SK-N-SH (cell line): Measurements from ENCODE around the gene B4GALNT3. TPM values are rescaled to one million over a fixed set of nuclear protein-coding genes. Genes with fewer than 3 reads are reported as not detected.

ENCODE experiments used
- CTCF ChIA-PET: fragments of 300-600, 350-600 bp; formaldehyde crosslinking; extraction: SDS; loops from one replicate; lab custom pipeline; 2021; lab: Yijun Ruan, JAX
- POLR2A ChIA-PET: fragments of 350-600 bp; sonication (Branson Sonifier 250); formaldehyde crosslinking; extraction: SDS; loops from one replicate; lab custom pipeline; 2020; ENCODE audit warnings: antibody characterized with exemption, inconsistent platforms; lab: Yijun Ruan, JAX
- DNase-seq: peaks from one replicate; pipeline ENCODE4 v3.0.0; 2012
- H2AFZ ChIP-seq: fragments of 200-600 bp; sonication (generic); 2 replicates; pipeline ENCODE4 v1.8.1; 2016; ENCODE audit warnings: antibody characterized with exemption, mild to moderate bottlenecking, low read depth
- H3F3A ChIP-seq: fragments of 200-600 bp; sonication (generic); replicated peaks from 2 replicates; pipeline ENCODE3; 2016; ENCODE audit warnings: antibody characterized with exemption, mild to moderate bottlenecking; ENCODE audit not compliant: insufficient read depth
- H3K27ac ChIP-seq, 2 experiments: fragments of 200-500 bp in 1 of 2; fragments of 200-600 bp in 1 of 2; sonication (Bioruptor generic) in 1 of 2; sonication (generic), shearing (Covaris generic) in 1 of 2; 2 replicates each; pipeline versions ENCODE4 v1.5.1 to v1.6.1; 2014 to 2016; ENCODE audit warnings: low read depth in 2 of 2, inconsistent platforms in 1 of 2, low read length in 1 of 2, mild to moderate bottlenecking in 1 of 2, mixed read lengths in 1 of 2
- H3K27me3 ChIP-seq: fragments of 200-600 bp; sonication (generic), shearing (Covaris generic); 2 replicates; pipeline ENCODE4 v1.6.1; 2016; ENCODE audit warnings: mixed run types; ENCODE audit not compliant: insufficient read depth
- H3K36me3 ChIP-seq, 2 experiments: fragments of 200-500 bp in 1 of 2; fragments of 200-600 bp in 1 of 2; sonication (Bioruptor generic) in 1 of 2; sonication (generic) in 1 of 2; replicated peaks in 1 of 2; 2 replicates each; pipeline versions ENCODE3 to v1.5.1; 2014 to 2016; ENCODE audit warnings: low read length in 1 of 2, mild to moderate bottlenecking in 1 of 2; ENCODE audit not compliant: insufficient read depth in 2 of 2, control insufficient read depth in 1 of 2
- H3K4me1 ChIP-seq, 2 experiments: fragments of 200-500 bp in 1 of 2; fragments of 200-600 bp in 1 of 2; sonication (Bioruptor generic) in 1 of 2; sonication (generic), shearing (Covaris generic) in 1 of 2; 2 replicates each; pipeline versions ENCODE4 v1.5.1 to v1.6.1; 2014 to 2016; ENCODE audit warnings: low read depth in 1 of 2, low read length in 1 of 2, mixed run types in 1 of 2; ENCODE audit not compliant: insufficient read depth in 2 of 2, control insufficient read depth in 1 of 2
- H3K4me2 ChIP-seq: fragments of 200-600 bp; sonication (generic), shearing (Covaris generic); 2 replicates; pipeline ENCODE4 v1.6.1; 2017; ENCODE audit warnings: mixed run types
- H3K4me3 ChIP-seq, 2 experiments: fragments of 200-500 bp in 1 of 2; fragments of 200-600 bp in 1 of 2; sonication (Bioruptor generic) in 1 of 2; sonication (generic), shearing (Covaris generic) in 1 of 2; 2 replicates each; pipeline versions ENCODE4 v1.5.1 to v1.8.1; 2014 to 2016; ENCODE audit warnings: low read depth in 2 of 2, inconsistent platforms in 1 of 2, low read length in 1 of 2, mild to moderate bottlenecking in 1 of 2, mixed read lengths in 1 of 2, moderate library complexity in 1 of 2
- H3K79me2 ChIP-seq: fragments of 200-600 bp; sonication (generic); 2 replicates; pipeline ENCODE4 v1.8.1; 2017; ENCODE audit warnings: mild to moderate bottlenecking; ENCODE audit not compliant: insufficient read depth
- H3K9ac ChIP-seq: fragments of 200-600 bp; sonication (generic); 2 replicates; pipeline ENCODE4 v1.6.1; 2017; ENCODE audit warnings: mixed run types
- H3K9me2 ChIP-seq: fragments of 200-600 bp; sonication (generic); 2 replicates; pipeline ENCODE4 v1.6.1; 2017; ENCODE audit warnings: mixed run types
- H3K9me3 ChIP-seq: fragments of 200-600 bp; sonication (generic); 2 replicates; pipeline ENCODE4 v1.6.1; 2017; ENCODE audit warnings: mixed run types, mild to moderate bottlenecking, moderate library complexity
- H4K20me1 ChIP-seq: fragments of 200-600 bp; sonication (generic); 2 replicates; pipeline ENCODE4 v1.6.1; 2017; ENCODE audit warnings: mild to moderate bottlenecking, mixed run types; ENCODE audit not compliant: insufficient read depth
- ELF1 ChIP-seq: IDR thresholded peaks from 2 replicates; pipeline ENCODE4 v1.4.0; 2012
- EZH2phosphoT487 ChIP-seq: fragments of 200-600 bp; sonication (generic); IDR thresholded peaks from 2 replicates; pipeline ENCODE4 v1.6.1; 2017; ENCODE audit warnings: low read depth, mixed run types, mild to moderate bottlenecking, antibody characterized with exemption, moderate library complexity, borderline replicate concordance
- FOSL2 ChIP-seq: IDR thresholded peaks from 2 replicates; pipeline ENCODE4 v1.4.0; 2012; ENCODE audit warnings: low read depth, mild to moderate bottlenecking, moderate library complexity, borderline replicate concordance
- FOXM1 ChIP-seq: IDR thresholded peaks from 2 replicates; pipeline ENCODE4 v1.4.0; 2012; ENCODE audit warnings: low read depth, mild to moderate bottlenecking
- GATA2 ChIP-seq: sonication (generic); formaldehyde crosslinking; IDR thresholded peaks from 2 replicates; pipeline ENCODE4 v1.5.0; 2020; ENCODE audit warnings: mild to moderate bottlenecking, missing genetic modification reagents
- JUND ChIP-seq: IDR thresholded peaks from 2 replicates; pipeline ENCODE4 v1.4.0; 2012
- MEF2A ChIP-seq: IDR thresholded peaks from 2 replicates; pipeline ENCODE4 v1.4.0; 2012; ENCODE audit warnings: low read depth, borderline replicate concordance
- MXI1 ChIP-seq: IDR thresholded peaks from 2 replicates; pipeline ENCODE4 v1.6.1; 2012; ENCODE audit warnings: mild to moderate bottlenecking, low read depth, low read length, improper control_type of control experiment
- POLR2AphosphoS5 ChIP-seq: IDR thresholded peaks from 2 replicates; pipeline ENCODE4 v1.6.1; 2012; ENCODE audit warnings: low read depth, low read length
- RAD21 ChIP-seq: IDR thresholded peaks from 2 replicates; pipeline ENCODE4 v1.6.1; 2012; ENCODE audit warnings: mild to moderate bottlenecking, low read length
- RCOR1 ChIP-seq: fragments of 150-350 bp; IDR thresholded peaks from 2 replicates; pipeline ENCODE4 v1.6.1; 2017; ENCODE audit warnings: antibody characterized with exemption, low read length
- TAF1 ChIP-seq: IDR thresholded peaks from 2 replicates; pipeline ENCODE4 v1.6.1; 2012; ENCODE audit warnings: low read depth, mild to moderate bottlenecking, low read length, moderate library complexity, borderline replicate concordance
- YY1 ChIP-seq: IDR thresholded peaks from 2 replicates; pipeline ENCODE4 v1.4.0; 2012; ENCODE audit warnings: low read depth, mild to moderate bottlenecking
- WGBS: methylation state at CpG from one replicate; pipeline ENCODE4 v1.1.6; 2017; ENCODE audit warnings: low lambda C conversion rate; 5-methylcytosine and 5-hydroxymethylcytosine counted together
- polyA plus RNA-seq, 3 experiments: library from polyadenylated mRNA; depleted of rRNA; stranded (reverse); fragments of >200 nt; gene quantifications; 2 replicates each; pipeline ENCODE4 v1.2.3, GENCODE V29; 2012
- TF ChIP-seq, protein P1 (sequence below): IDR thresholded peaks from 2 replicates; pipeline ENCODE4 v1.6.1; 2012; ENCODE audit warnings: mild to moderate bottlenecking, low read depth, low read length, moderate library complexity
- TF ChIP-seq, protein P2 (sequence below): fragments of 150-350 bp; IDR thresholded peaks from 2 replicates; pipeline ENCODE4 v1.6.1; 2017; ENCODE audit warnings: antibody characterized with exemption, low read length, low read depth, borderline replicate concordance
- TF ChIP-seq, protein P3 (sequence below): IDR thresholded peaks from 2 replicates; pipeline ENCODE4 v1.4.0; 2012; ENCODE audit warnings: low read depth
- TF ChIP-seq, protein P4 (sequence below): IDR thresholded peaks from 2 replicates; pipeline ENCODE4; 2012
- TF ChIP-seq, protein P5 (sequence below): fragments of 200-600 bp; sonication (generic); IDR thresholded peaks from 2 replicates; pipeline ENCODE4 v1.6.1; 2017; ENCODE audit warnings: antibody characterized with exemption, mild to moderate bottlenecking, moderate library complexity

The B4GALNT3 gene
- polyA plus RNA-seq, 1 of the 3 experiments (the other 2 are of a cell fraction), result 0.53 TPM

DNA sequence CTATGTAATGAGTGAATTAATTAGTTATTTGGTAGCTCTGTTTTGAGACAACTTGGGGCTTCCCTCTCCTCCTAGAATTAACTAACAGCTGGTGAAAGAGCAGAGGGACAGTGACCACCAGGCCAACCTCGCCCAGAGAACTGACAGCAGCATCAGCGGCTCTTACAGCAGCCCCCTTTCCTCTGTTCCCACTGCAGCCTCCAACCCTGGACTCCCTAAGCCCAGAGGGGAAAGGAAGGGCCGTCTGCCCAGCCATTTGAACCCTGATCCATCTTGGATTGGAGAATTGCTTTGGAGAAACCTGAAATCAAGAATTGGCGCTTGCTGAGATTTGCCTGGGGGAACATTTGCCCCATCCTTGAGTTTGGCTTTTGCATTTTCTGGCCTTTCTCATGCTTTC, 45.5 kb downstream of the B4GALNT3 start:
- Histone ChIP-seq H3F3A (no peaks in the 10 kb centered on the region), H4K20me1 (no peaks in the 10 kb centered on the region), H3K79me2 (no peaks in the 10 kb centered on the region), H3K27me3 (peaks cover 10% of the 10 kb centered on the region; the same call in 1 of the 2 replicates), H3K4me3 (no peak overlapping the region), H3K36me3 (no peaks in the 10 kb centered on the region), H3K4me1 (peaks cover 7 to 12% of the 10 kb centered on the region in 2 experiments; a peak in 3 of 4 replicates), H2AFZ (no peak overlapping the region), H3K4me2 (no peak overlapping the region), H3K27ac (no peak overlapping the region), H3K9me3 (no peaks in the 10 kb centered on the region), H3K9ac (no peak overlapping the region), H3K9me2 (no peaks in the 10 kb centered on the region)
- CTCF ChIA-PET, result no interaction called here
- 53% methylated on average over 4 of the region's 4 CpGs for WGBS
- TF ChIP-seq, protein P1, sequence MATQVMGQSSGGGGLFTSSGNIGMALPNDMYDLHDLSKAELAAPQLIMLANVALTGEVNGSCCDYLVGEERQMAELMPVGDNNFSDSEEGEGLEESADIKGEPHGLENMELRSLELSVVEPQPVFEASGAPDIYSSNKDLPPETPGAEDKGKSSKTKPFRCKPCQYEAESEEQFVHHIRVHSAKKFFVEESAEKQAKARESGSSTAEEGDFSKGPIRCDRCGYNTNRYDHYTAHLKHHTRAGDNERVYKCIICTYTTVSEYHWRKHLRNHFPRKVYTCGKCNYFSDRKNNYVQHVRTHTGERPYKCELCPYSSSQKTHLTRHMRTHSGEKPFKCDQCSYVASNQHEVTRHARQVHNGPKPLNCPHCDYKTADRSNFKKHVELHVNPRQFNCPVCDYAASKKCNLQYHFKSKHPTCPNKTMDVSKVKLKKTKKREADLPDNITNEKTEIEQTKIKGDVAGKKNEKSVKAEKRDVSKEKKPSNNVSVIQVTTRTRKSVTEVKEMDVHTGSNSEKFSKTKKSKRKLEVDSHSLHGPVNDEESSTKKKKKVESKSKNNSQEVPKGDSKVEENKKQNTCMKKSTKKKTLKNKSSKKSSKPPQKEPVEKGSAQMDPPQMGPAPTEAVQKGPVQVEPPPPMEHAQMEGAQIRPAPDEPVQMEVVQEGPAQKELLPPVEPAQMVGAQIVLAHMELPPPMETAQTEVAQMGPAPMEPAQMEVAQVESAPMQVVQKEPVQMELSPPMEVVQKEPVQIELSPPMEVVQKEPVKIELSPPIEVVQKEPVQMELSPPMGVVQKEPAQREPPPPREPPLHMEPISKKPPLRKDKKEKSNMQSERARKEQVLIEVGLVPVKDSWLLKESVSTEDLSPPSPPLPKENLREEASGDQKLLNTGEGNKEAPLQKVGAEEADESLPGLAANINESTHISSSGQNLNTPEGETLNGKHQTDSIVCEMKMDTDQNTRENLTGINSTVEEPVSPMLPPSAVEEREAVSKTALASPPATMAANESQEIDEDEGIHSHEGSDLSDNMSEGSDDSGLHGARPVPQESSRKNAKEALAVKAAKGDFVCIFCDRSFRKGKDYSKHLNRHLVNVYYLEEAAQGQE, result no peak
- no peak for TF ChIP-seq MEF2A
- TF ChIP-seq GATA2 (CRISPR knock-in tag), result no peak
- TF ChIP-seq YY1, result no peak
- TF ChIP-seq, protein P2, sequence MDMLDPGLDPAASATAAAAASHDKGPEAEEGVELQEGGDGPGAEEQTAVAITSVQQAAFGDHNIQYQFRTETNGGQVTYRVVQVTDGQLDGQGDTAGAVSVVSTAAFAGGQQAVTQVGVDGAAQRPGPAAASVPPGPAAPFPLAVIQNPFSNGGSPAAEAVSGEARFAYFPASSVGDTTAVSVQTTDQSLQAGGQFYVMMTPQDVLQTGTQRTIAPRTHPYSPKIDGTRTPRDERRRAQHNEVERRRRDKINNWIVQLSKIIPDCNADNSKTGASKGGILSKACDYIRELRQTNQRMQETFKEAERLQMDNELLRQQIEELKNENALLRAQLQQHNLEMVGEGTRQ, result no peak
- TF ChIP-seq TAF1, result no peak
- TF ChIP-seq, protein P3, sequence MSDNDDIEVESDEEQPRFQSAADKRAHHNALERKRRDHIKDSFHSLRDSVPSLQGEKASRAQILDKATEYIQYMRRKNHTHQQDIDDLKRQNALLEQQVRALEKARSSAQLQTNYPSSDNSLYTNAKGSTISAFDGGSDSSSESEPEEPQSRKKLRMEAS, result no peak
- TF ChIP-seq RCOR1, result no peak
- TF ChIP-seq RAD21, result no peak
- TF ChIP-seq FOXM1, result no peak
- TF ChIP-seq FOSL2, result no peak
- DNase-seq, result no peak
- POLR2A ChIA-PET, result no interaction called here

DNA sequence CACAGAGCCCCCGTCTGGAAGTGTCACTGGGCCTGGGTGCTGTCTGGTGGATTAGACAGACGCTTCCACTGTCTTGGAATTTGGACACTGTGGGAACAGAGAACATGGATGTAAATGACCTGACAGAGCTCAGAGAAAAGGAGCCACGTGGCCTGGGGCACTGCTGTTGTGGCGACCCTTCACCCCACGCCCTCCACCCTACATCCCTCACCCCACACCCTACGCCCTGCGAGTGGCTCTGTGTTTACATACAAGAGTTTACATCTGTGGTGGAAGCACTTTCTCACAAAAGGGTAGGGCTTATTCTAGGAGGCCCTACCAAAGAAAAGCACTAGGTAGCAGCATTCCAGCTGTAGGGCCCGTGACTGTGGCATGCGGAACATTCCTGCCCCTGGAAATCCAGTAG, 47.7 kb downstream of the B4GALNT3 start:
- Histone ChIP-seq H3K9ac (no peak overlapping the region), H3K4me3 (no peak overlapping the region), H3K4me2 (no peak overlapping the region), H3K9me2 (no peaks in the 10 kb centered on the region), H2AFZ (no peak overlapping the region), H3K36me3 (no peaks in the 10 kb centered on the region), H3K9me3 (no peaks in the 10 kb centered on the region), H3K27ac (no peak overlapping the region), H3F3A (no peaks in the 10 kb centered on the region), H4K20me1 (no peaks in the 10 kb centered on the region), H3K27me3 (peaks cover 4% of the 10 kb centered on the region; the same call in 1 of the 2 replicates), H3K4me1 (peaks cover 12 to 13% of the 10 kb centered on the region in 2 experiments; a peak in 3 of 4 replicates), H3K79me2 (no peaks in the 10 kb centered on the region)
- ChIA-PET CTCF (interaction anchor here (1.0 to 2.0 kb wide), 4 partner anchors 39 to 65 kb away, joined by 4 to 5 read pairs (median 4); no protein-coding TSS in a partner anchor), POLR2A (no interaction called here)
- WGBS, result 59% methylated on average over 8 of the region's 9 CpGs
- TF ChIP-seq, protein P4, sequence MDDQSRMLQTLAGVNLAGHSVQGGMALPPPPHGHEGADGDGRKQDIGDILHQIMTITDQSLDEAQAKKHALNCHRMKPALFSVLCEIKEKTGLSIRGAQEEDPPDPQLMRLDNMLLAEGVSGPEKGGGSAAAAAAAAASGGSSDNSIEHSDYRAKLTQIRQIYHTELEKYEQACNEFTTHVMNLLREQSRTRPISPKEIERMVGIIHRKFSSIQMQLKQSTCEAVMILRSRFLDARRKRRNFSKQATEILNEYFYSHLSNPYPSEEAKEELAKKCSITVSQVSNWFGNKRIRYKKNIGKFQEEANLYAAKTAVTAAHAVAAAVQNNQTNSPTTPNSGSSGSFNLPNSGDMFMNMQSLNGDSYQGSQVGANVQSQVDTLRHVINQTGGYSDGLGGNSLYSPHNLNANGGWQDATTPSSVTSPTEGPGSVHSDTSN, result no peak
- TF ChIP-seq FOSL2 (no peak), POLR2AphosphoS5 (no peak), GATA2 (CRISPR knock-in tag) (no peak), MXI1 (no peak), ELF1 (no peak), JUND (no peak), EZH2phosphoT487 (no peak), RAD21 (no peak)
- TF ChIP-seq, protein P2, result no peak
- TF ChIP-seq, protein P5, sequence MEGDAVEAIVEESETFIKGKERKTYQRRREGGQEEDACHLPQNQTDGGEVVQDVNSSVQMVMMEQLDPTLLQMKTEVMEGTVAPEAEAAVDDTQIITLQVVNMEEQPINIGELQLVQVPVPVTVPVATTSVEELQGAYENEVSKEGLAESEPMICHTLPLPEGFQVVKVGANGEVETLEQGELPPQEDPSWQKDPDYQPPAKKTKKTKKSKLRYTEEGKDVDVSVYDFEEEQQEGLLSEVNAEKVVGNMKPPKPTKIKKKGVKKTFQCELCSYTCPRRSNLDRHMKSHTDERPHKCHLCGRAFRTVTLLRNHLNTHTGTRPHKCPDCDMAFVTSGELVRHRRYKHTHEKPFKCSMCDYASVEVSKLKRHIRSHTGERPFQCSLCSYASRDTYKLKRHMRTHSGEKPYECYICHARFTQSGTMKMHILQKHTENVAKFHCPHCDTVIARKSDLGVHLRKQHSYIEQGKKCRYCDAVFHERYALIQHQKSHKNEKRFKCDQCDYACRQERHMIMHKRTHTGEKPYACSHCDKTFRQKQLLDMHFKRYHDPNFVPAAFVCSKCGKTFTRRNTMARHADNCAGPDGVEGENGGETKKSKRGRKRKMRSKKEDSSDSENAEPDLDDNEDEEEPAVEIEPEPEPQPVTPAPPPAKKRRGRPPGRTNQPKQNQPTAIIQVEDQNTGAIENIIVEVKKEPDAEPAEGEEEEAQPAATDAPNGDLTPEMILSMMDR, result no peak
- no peak for DNase-seq
